IMR-90 (cell line): ENCODE measurements around the gene ANKRD53. TPM values are rescaled to one million over a fixed set of nuclear protein-coding genes. Genes with fewer than 3 reads are reported as not detected.

Source experiments
- ATAC-seq: fragments of 200-7000 bp; cut with Tn5 transposase; 2 replicates; pipeline ENCODE4 v1.9.1; 2020; ENCODE audit warnings: low read depth, mild to moderate bottlenecking, moderate library complexity
- BruUV-seq: library from RNA; stranded (reverse); fragments of 400-500 nt; replicated peaks from 2 replicates; lab custom pipeline; 2021; lab: Mats Ljungman, UMichigan
- CTCF ChIA-PET: fragments of 300-600 bp; formaldehyde crosslinking; extraction: SDS; loops from one replicate; lab custom pipeline; 2021; ENCODE audit warnings: antibody characterized with exemption; lab: Yijun Ruan, JAX
- POLR2A ChIA-PET: fragments of 300-600 bp; sonication (Branson Sonifier 250); formaldehyde crosslinking; loops from one replicate; lab custom pipeline; 2022; ENCODE audit warnings: antibody characterized with exemption; ENCODE audit not compliant: unreplicated experiment; lab: Charles Lee
- DNase-seq: peaks from one replicate; pipeline ENCODE4 v3.0.0; 2013
- H2AFZ ChIP-seq: replicated peaks from 2 replicates; pipeline ENCODE3; 2013; ENCODE audit warnings: low read length, mild to moderate bottlenecking; ENCODE audit not compliant: poor library complexity
- H2AK5ac ChIP-seq: 2 replicates; pipeline ENCODE4 v1.6.1; 2013; ENCODE audit warnings: low read depth, low read length, inconsistent platforms
- H2AK9ac ChIP-seq: replicated peaks from 2 replicates; pipeline ENCODE3; 2013; ENCODE audit warnings: mild to moderate bottlenecking, low read depth, low read length, moderate library complexity; ENCODE audit not compliant: poor library complexity
- H2BK120ac ChIP-seq: 2 replicates; pipeline ENCODE4 v1.6.1; 2013; ENCODE audit warnings: low read depth, low read length, inconsistent platforms
- H2BK15ac ChIP-seq: 3 replicates; pipeline ENCODE4 v1.6.1; 2013; ENCODE audit warnings: low read depth, low read length, inconsistent platforms
- H2BK20ac ChIP-seq: 2 replicates; pipeline ENCODE4 v1.6.1; 2013; ENCODE audit warnings: low read depth, mild to moderate bottlenecking, inconsistent platforms, low read length, moderate library complexity
- H2BK5ac ChIP-seq: 2 replicates; pipeline ENCODE4 v1.6.1; 2013; ENCODE audit warnings: mild to moderate bottlenecking, low read depth, low read length, inconsistent platforms; ENCODE audit not compliant: poor library complexity, severe bottlenecking
- H3K14ac ChIP-seq: replicated peaks from 2 replicates; pipeline ENCODE4 v1.6.1; 2013; ENCODE audit warnings: low read depth, low read length, inconsistent platforms
- H3K18ac ChIP-seq: 2 replicates; pipeline ENCODE4 v1.6.1; 2013; ENCODE audit warnings: low read depth, low read length, control low read depth
- H3K23ac ChIP-seq: 2 replicates; pipeline ENCODE4 v1.6.1; 2013; ENCODE audit warnings: low read depth, low read length, inconsistent platforms
- H3K27ac ChIP-seq: 2 replicates; pipeline ENCODE4 v1.5.1; 2013; ENCODE audit warnings: mild to moderate bottlenecking, control low read depth, low read length; ENCODE audit not compliant: insufficient read depth
- H3K27me3 ChIP-seq: 2 replicates; pipeline ENCODE4 v1.6.1; 2013; ENCODE audit warnings: low read length; ENCODE audit not compliant: control insufficient read depth, insufficient read depth
- H3K36me3 ChIP-seq: 2 replicates; pipeline ENCODE4 v1.6.1; 2013; ENCODE audit warnings: low read length, mixed read lengths; ENCODE audit not compliant: control insufficient read depth, insufficient read depth
- H3K4ac ChIP-seq: 2 replicates; pipeline ENCODE4 v1.6.1; 2013; ENCODE audit warnings: low read depth, low read length, inconsistent platforms
- H3K4me1 ChIP-seq: 2 replicates; pipeline ENCODE4 v1.6.1; 2013; ENCODE audit warnings: low read length, mixed read lengths; ENCODE audit not compliant: control insufficient read depth, insufficient read depth
- H3K4me2 ChIP-seq: 2 replicates; pipeline ENCODE4 v1.6.1; 2013; ENCODE audit warnings: low read depth, mild to moderate bottlenecking, control low read depth, low read length, moderate library complexity
- H3K4me3 ChIP-seq: 2 replicates; pipeline ENCODE4 v1.5.1; 2013; ENCODE audit warnings: low read depth, mild to moderate bottlenecking, control low read depth, low read length, moderate library complexity; ENCODE audit not compliant: insufficient read depth
- H3K56ac ChIP-seq: 2 replicates; pipeline ENCODE4 v1.6.1; 2013; ENCODE audit warnings: low read length, inconsistent platforms; ENCODE audit not compliant: insufficient read depth; ENCODE audit errors: extremely low read depth
- H3K79me1 ChIP-seq, 2 experiments: 2 replicates each; pipeline ENCODE4 v1.6.1; 2013; ENCODE audit warnings: low read length in 2 of 2, inconsistent platforms in 1 of 2, low read depth in 1 of 2
- H3K9ac ChIP-seq: 2 replicates; pipeline ENCODE4 v1.6.1; 2013; ENCODE audit warnings: low read depth, low read length, control low read depth
- H3K9me1 ChIP-seq: 2 replicates; pipeline ENCODE4 v1.6.1; 2013; ENCODE audit warnings: low read length, inconsistent platforms; ENCODE audit not compliant: insufficient read depth
- H3K9me3 ChIP-seq: 2 replicates; pipeline ENCODE4 v1.6.1; 2013; ENCODE audit warnings: low read length; ENCODE audit not compliant: control insufficient read depth, insufficient read depth
- H4K20me1 ChIP-seq: 2 replicates; pipeline ENCODE4 v1.6.1; 2013; ENCODE audit warnings: low read length, inconsistent platforms; ENCODE audit not compliant: insufficient read depth
- H4K5ac ChIP-seq: 2 replicates; pipeline ENCODE4 v1.6.1; 2013; ENCODE audit warnings: mild to moderate bottlenecking, low read depth, low read length, control low read depth
- H4K8ac ChIP-seq, 2 experiments: 2 replicates each; pipeline ENCODE4 v1.6.1; 2013; ENCODE audit warnings: low read depth in 2 of 2, low read length in 2 of 2, control low read depth in 1 of 2, inconsistent platforms in 1 of 2
- H4K91ac ChIP-seq: 2 replicates; pipeline ENCODE4 v1.6.1; 2013; ENCODE audit warnings: low read depth, low read length, inconsistent platforms; ENCODE audit not compliant: insufficient read depth
- BHLHE40 ChIP-seq: fragments of 150-350 bp; IDR thresholded peaks from 2 replicates; pipeline ENCODE4 v1.6.1; 2016; ENCODE audit warnings: mild to moderate bottlenecking, low read depth, low read length
- CHD1 ChIP-seq: IDR thresholded peaks from 2 replicates; pipeline ENCODE4 v1.6.1; 2012; ENCODE audit warnings: low read depth, low read length, improper control_type of control experiment
- CTCF ChIP-seq: conservative IDR thresholded peaks from 2 replicates; pipeline ENCODE4 v1.5.1; 2012; ENCODE audit warnings: mild to moderate bottlenecking, low read depth, low read length, improper control_type of control experiment
- MAFK ChIP-seq: IDR thresholded peaks from 2 replicates; pipeline ENCODE4 v1.6.1; 2012; ENCODE audit warnings: low read depth, low read length, improper control_type of control experiment
- MAZ ChIP-seq: IDR thresholded peaks from 2 replicates; pipeline ENCODE4 v1.6.1; 2012; ENCODE audit warnings: low read depth, mild to moderate bottlenecking, low read length, improper control_type of control experiment, moderate library complexity, borderline replicate concordance
- MXI1 ChIP-seq: IDR thresholded peaks from 2 replicates; pipeline ENCODE4 v1.6.1; 2012; ENCODE audit warnings: low read depth, mild to moderate bottlenecking, low read length, moderate library complexity, borderline replicate concordance
- NFE2L2 ChIP-seq: fragments of 150-350 bp; IDR thresholded peaks from 2 replicates; pipeline ENCODE4 v1.6.1; 2016; ENCODE audit warnings: low read depth, mild to moderate bottlenecking, low read length
- POLR2A ChIP-seq: IDR thresholded peaks from 2 replicates; pipeline ENCODE4 v1.6.1; 2012; ENCODE audit warnings: mild to moderate bottlenecking, low read depth, low read length
- RCOR1 ChIP-seq: IDR thresholded peaks from 2 replicates; pipeline ENCODE4 v1.6.1; 2012; ENCODE audit warnings: mild to moderate bottlenecking, low read length, improper control_type of control experiment; ENCODE audit not compliant: insufficient replicate concordance
- RFX5 ChIP-seq: IDR thresholded peaks from 2 replicates; pipeline ENCODE4 v1.8.0; 2012; ENCODE audit warnings: low read depth, mild to moderate bottlenecking, low read length, moderate library complexity
- SMC3 ChIP-seq: fragments of 150-350 bp; IDR thresholded peaks from 2 replicates; pipeline ENCODE4 v1.6.1; 2016; ENCODE audit warnings: low read depth, mild to moderate bottlenecking, antibody characterized with exemption, low read length, moderate library complexity
- WGBS, 2 experiments: methylation state at CpG; one replicate each; pipeline versions ENCODE4 v1.1.5 to v1.1.7; 2013; ENCODE audit warnings: missing lambda C conversion rate in 2 of 2; ENCODE audit not compliant: insufficient read length in 1 of 2; ENCODE audit errors: extremely low coverage in 2 of 2; 5-methylcytosine and 5-hydroxymethylcytosine counted together
- dilution Hi-C: fragments of 300-500 bp; cut with HindIII; formaldehyde crosslinking; loops from one replicate; pipeline ENCODE4 v1.14.3; 2018; ENCODE audit warnings: low sequenced_read_pairs; ENCODE audit not compliant: unreplicated experiment
- in situ Hi-C: fragments of 300-500 bp; cut with MboI; formaldehyde crosslinking; loops from 3 replicates; pipeline ENCODE4 v1.14.3; 2019; ENCODE audit warnings: low sequenced_read_pairs, inconsistent platforms, mixed read lengths
- intact Hi-C: fragments of 100-400 bp; cut with micrococcal nuclease; formaldehyde crosslinking; loops from 2 replicates; pipeline ENCODE4 v1.10.0; 2022
- polyA plus RNA-seq, 3 experiments: library from polyadenylated mRNA; depleted of rRNA; stranded (reverse); fragments of >200 nt; gene quantifications; 2 replicates each; pipeline ENCODE4 v1.2.3, GENCODE V29; 2012; ENCODE audit warnings: low replicate concordance in 1 of 3
- total RNA-seq: library from RNA; depleted of rRNA; stranded (reverse); fragments of >200 nt; gene quantifications from 2 replicates; pipeline ENCODE4 v1.2.3, GENCODE V29; 2012
- TF ChIP-seq, protein P1 (sequence below): fragments of 150-350 bp; IDR thresholded peaks from 2 replicates; pipeline ENCODE4 v1.6.1; 2016; ENCODE audit warnings: low read depth, mild to moderate bottlenecking, low read length, moderate library complexity, borderline replicate concordance

The ANKRD53 gene
- total and polyA plus RNA-seq, 2 of the 4 experiments (the other 2 are of a cell fraction): 0.54 to 1.0 TPM

- Histone ChIP-seq H3K4me3 (no peak overlapping the region), H3K4ac (no peak overlapping the region), H3K4me1 (peaks cover 2% of the 10 kb centered on the region; the same call in 1 of the 2 replicates), H2BK20ac (no peak overlapping the region), H4K91ac (no peak overlapping the region), H3K56ac (no peak overlapping the region), H3K4me2 (no peak overlapping the region), H2AFZ (no peak overlapping the region), H4K20me1 (no peaks in the 10 kb centered on the region), H3K9ac (no peak overlapping the region), H2AK9ac (no peak overlapping the region), H3K23ac (no peak overlapping the region), H3K79me1 (no peaks in the 10 kb centered on the region), H2AK5ac (no peak overlapping the region), H2BK15ac (no peak overlapping the region), H3K9me3 (no peaks in the 10 kb centered on the region), H3K14ac (no peak overlapping the region), H3K9me1 (no peaks in the 10 kb centered on the region; the same call in 1 of the 2 replicates), H4K5ac (no peak overlapping the region), H3K18ac (no peak overlapping the region), H4K8ac (no peak overlapping the region), H3K27me3 (peaks cover 8% of the 10 kb centered on the region; the same call in 1 of the 2 replicates), H3K27ac (no peak overlapping the region), H3K36me3 (no peaks in the 10 kb centered on the region), H2BK5ac (no peak overlapping the region), H2BK120ac (no peak overlapping the region)
- dilution Hi-C loops (no loop called here), in situ Hi-C loops (no loop called here), intact Hi-C loops (loop anchor here (10.0 kb wide), 1 partner anchor 120 kb away; no protein-coding TSS in a partner anchor)
- BruUV-seq: no TSS peak
- DNase-seq: no peak
- ChIA-PET POLR2A (no interaction called here), CTCF (no interaction called here)
- ATAC-seq: no peak
- WGBS, 2 experiments: 100% methylated on average over 1 of the region's 6 CpGs; no CpG with 5 or more reads in 1 of the 2 experiments
- TF ChIP-seq CTCF: no peak
- TF ChIP-seq BHLHE40: no peak
- no peak for TF ChIP-seq SMC3
- no peak for TF ChIP-seq POLR2A
- TF ChIP-seq, protein P1, sequence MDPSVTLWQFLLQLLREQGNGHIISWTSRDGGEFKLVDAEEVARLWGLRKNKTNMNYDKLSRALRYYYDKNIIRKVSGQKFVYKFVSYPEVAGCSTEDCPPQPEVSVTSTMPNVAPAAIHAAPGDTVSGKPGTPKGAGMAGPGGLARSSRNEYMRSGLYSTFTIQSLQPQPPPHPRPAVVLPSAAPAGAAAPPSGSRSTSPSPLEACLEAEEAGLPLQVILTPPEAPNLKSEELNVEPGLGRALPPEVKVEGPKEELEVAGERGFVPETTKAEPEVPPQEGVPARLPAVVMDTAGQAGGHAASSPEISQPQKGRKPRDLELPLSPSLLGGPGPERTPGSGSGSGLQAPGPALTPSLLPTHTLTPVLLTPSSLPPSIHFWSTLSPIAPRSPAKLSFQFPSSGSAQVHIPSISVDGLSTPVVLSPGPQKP: no peak
- no peak for TF ChIP-seq RCOR1
- TF ChIP-seq NFE2L2: no peak
- no peak for TF ChIP-seq MAFK
- no peak for TF ChIP-seq CHD1
- no peak for TF ChIP-seq RFX5
- no peak for TF ChIP-seq MXI1
- TF ChIP-seq MAZ: no peak
These were observed 26.4 kb downstream of the ANKRD53 start for GRCh38 chr2:71004857-71005256.
